GM12874 (cell line): ENCODE data around the gene DDIAS.

Experiments
- CTCF ChIP-seq: IDR thresholded peaks from 2 replicates; pipeline ENCODE4 v1.5.1; 2011; ENCODE audit warnings: low read depth, mild to moderate bottlenecking, control low read depth, low read length, moderate library complexity; ENCODE audit not compliant: insufficient read depth

The DDIAS gene

GRCh38 chr11:82975882-82976281 lies 74.3 kb downstream of the DDIAS start:
- TF ChIP-seq CTCF, result no peak

GRCh38 chr11:82976786-82977185 lies 75.2 kb downstream of the DDIAS start:
- no peak for TF ChIP-seq CTCF

- TF ChIP-seq CTCF, result no peak
Observed at GRCh38 chr11:82978422-82979099, 77.0 kb downstream of the DDIAS start.

GRCh38 chr11:82979824-82980223 lies 78.3 kb downstream of the DDIAS start:
- TF ChIP-seq CTCF, result no peak

GRCh38 chr11:82980292-82980691 lies 78.8 kb downstream of the DDIAS start:
- TF ChIP-seq CTCF, result no peak

GRCh38 chr11:82980947-82981346 lies 79.4 kb downstream of the DDIAS start:
- no peak for TF ChIP-seq CTCF

- no peak for TF ChIP-seq CTCF
Observed at GRCh38 chr11:82981852-82982251, 80.3 kb downstream of the DDIAS start.
